RWPE2 (cell line): ENCODE results near the gene HRH2.
A peak's percentile ranks its signal among the peaks of the same experiment; 100 is the strongest.

Experiments
- ATAC-seq: fragments of 200-7000 bp; cut with Tn5 transposase; 3 replicates; pipeline ENCODE4 v1.9.1; 2021; ENCODE audit warnings: low read depth
- DNase-seq: peaks from one replicate; pipeline ENCODE4 v3.0.0-alpha.2; 2020; ENCODE audit warnings: low spot score
- H3K27ac ChIP-seq: fragments of 450-650 bp; 2 replicates; pipeline ENCODE4 v1.5.1; 2017; ENCODE audit warnings: mild to moderate bottlenecking; ENCODE audit not compliant: poor library complexity, severe bottlenecking
- H3K27me3 ChIP-seq: fragments of 250-450 bp; sonication (Bioruptor Pico); 2 replicates; pipeline ENCODE4 v1.5.1; 2021; ENCODE audit warnings: mild to moderate bottlenecking, moderate library complexity; ENCODE audit not compliant: insufficient read depth, poor library complexity, severe bottlenecking
- H3K36me3 ChIP-seq: fragments of 250-450 bp; sonication (Bioruptor Pico); 2 replicates; pipeline ENCODE4 v1.5.1; 2020; ENCODE audit warnings: low read depth, mild to moderate bottlenecking, moderate library complexity
- H3K4me1 ChIP-seq: fragments of 250-450 bp; sonication (Bioruptor Pico); 2 replicates; pipeline ENCODE4 v1.5.1; 2021; ENCODE audit warnings: mild to moderate bottlenecking, moderate library complexity; ENCODE audit not compliant: insufficient read depth, poor library complexity, severe bottlenecking
- H3K4me3 ChIP-seq: fragments of 250-450 bp; sonication (Bioruptor Pico); 2 replicates; pipeline ENCODE4 v1.5.1; 2021; ENCODE audit warnings: mild to moderate bottlenecking, moderate library complexity; ENCODE audit not compliant: severe bottlenecking
- H3K9me3 ChIP-seq: fragments of 250-450 bp; sonication (Bioruptor Pico); 2 replicates; pipeline ENCODE4 v1.5.1; 2021; ENCODE audit warnings: mild to moderate bottlenecking, moderate library complexity; ENCODE audit not compliant: severe bottlenecking
- TF ChIP-seq, protein P1 (sequence below): fragments of 450-650 bp; IDR thresholded peaks from one replicate; pipeline ENCODE4 v1.5.1; 2017; ENCODE audit warnings: mild to moderate bottlenecking, moderate library complexity; ENCODE audit not compliant: poor library complexity, severe bottlenecking

Gene HRH2

DNA sequence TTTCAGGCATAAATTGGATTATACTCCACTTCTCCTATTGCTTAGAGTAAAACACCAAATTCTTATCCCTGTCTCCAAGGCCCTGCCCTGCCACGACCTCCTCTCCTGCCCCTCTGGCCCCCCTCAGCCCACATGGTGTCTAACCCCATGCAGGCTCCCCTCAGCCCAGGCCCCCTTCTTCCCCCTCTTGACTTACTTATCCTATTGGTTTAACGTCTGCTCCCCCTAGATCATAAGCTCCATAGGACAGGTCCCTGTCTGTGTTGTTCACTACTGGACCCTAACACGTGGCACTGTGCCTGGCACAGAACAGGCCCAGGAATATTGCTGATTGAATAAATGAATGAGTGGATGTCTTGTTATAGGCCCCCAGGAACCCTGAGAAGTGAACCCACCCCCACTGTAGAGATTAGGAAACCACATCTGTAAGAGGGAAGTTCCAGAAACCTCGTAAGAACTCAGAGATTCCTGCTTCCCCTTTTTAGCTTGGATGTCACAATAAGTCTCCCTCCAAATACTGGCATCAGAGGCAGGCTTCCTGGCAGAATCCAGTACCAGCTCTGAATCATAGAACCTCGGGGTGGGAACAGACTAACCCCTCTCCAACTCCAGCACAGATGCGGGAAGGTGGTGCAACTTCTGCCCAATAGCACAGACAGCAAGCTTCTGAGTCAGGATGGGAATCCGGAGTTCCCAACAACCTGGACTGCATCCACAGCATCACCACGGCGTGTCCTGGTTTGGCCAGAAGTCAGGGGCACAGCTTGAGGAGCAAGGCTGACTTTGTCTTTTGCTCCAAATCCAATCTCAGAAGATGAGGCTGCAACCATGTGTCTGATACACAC, 31.5 kb downstream of the HRH2 start:
- Histone ChIP-seq H3K9me3 (no peaks in the 10 kb centered on the region), H3K27ac (no peak overlapping the region), H3K4me3 (no peak overlapping the region), H3K36me3 (no peaks in the 10 kb centered on the region), H3K27me3 (peaks cover 43% of the 10 kb centered on the region), H3K4me1 (no peaks in the 10 kb centered on the region)
- ATAC-seq, result peak; percentile 60; the same call in 2 of the 3 replicates
- DNase-seq, result peak; percentile 60
- TF ChIP-seq, protein P1, sequence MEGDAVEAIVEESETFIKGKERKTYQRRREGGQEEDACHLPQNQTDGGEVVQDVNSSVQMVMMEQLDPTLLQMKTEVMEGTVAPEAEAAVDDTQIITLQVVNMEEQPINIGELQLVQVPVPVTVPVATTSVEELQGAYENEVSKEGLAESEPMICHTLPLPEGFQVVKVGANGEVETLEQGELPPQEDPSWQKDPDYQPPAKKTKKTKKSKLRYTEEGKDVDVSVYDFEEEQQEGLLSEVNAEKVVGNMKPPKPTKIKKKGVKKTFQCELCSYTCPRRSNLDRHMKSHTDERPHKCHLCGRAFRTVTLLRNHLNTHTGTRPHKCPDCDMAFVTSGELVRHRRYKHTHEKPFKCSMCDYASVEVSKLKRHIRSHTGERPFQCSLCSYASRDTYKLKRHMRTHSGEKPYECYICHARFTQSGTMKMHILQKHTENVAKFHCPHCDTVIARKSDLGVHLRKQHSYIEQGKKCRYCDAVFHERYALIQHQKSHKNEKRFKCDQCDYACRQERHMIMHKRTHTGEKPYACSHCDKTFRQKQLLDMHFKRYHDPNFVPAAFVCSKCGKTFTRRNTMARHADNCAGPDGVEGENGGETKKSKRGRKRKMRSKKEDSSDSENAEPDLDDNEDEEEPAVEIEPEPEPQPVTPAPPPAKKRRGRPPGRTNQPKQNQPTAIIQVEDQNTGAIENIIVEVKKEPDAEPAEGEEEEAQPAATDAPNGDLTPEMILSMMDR, result no peak

DNA sequence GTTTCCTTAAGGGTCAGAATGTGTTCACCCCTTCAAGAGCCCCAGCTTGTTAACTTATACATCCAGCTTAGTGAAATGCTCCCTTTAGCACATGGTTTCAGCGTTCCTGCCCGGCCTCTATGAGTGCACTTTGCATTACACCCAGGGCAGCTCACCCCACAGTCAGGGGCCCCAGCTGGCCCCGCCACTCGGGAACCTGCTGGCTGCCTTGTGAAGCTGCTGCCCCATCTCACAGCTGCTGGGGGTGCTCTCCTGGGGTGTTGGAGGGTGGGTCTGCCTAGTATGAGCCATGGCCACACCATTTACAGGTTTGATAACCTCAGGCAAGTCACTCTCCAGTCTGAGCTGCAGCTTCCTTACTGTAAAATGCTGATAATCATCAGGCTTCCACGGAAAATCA, 32.2 kb downstream of the HRH2 start:
- H3K4me3 ChIP-seq, result no peak overlapping the region
- TF ChIP-seq, protein P1, result no peak
- peaks cover 43% of the 10 kb centered on the region for H3K27me3 ChIP-seq
- no peak overlapping the region for H3K27ac ChIP-seq
- ATAC-seq (no peak), DNase-seq (peak; percentile 36)
- no peaks in the 10 kb centered on the region for H3K4me1 ChIP-seq
- H3K9me3 ChIP-seq, result no peaks in the 10 kb centered on the region
- no peaks in the 10 kb centered on the region for H3K36me3 ChIP-seq

DNA sequence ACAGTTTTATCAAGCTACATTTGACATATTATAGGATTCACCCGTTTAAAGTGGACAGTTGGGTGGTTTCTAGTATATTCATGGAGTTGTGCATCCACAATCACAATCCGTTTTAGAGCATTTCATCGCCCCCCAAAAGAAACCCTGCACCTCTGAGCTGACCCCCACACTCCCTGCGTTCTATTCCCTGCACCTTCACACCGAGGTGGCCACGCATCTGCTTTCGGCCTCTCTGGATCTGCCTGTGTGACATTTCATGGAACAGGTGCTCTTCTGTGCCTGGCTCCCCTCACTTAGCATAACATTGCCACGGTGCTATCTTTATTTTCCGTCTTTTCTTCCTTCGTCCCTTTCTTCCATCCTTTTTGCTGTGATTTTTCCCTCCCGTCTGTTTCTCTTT, 32.7 kb downstream of the HRH2 start:
- ATAC-seq, result no peak
- no peak overlapping the region for H3K4me3 ChIP-seq
- DNase-seq, result peak; percentile 24
- H3K36me3 ChIP-seq, result no peaks in the 10 kb centered on the region
- peaks cover 43% of the 10 kb centered on the region for H3K27me3 ChIP-seq
- H3K9me3 ChIP-seq, result no peaks in the 10 kb centered on the region
- H3K27ac ChIP-seq, result no peak overlapping the region
- no peaks in the 10 kb centered on the region for H3K4me1 ChIP-seq
- TF ChIP-seq, protein P1, result no peak

DNA sequence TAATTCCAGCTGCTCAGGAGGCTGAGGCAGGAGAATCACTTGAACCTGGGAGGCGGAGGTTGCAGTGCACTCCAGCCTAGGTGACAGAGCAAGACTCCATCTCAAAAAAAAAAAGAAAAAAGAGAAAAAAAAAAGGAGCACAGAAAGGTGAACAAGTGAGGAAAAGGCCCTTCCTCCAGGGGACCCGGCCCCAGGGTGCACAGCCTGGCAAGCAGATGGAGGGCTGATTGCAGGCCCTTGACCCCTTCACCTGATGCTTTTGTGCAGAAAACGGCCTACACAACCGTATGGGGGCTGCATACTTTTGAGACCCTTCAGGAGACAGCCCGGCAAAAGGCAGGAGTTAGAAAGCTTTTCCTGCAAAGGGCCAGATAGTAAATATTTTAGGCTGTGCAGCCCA, 33.9 kb downstream of the HRH2 start:
- Histone ChIP-seq H3K4me3 (no peak overlapping the region), H3K4me1 (no peaks in the 10 kb centered on the region), H3K27ac (no peak overlapping the region), H3K36me3 (no peaks in the 10 kb centered on the region), H3K9me3 (no peaks in the 10 kb centered on the region), H3K27me3 (peaks cover 43% of the 10 kb centered on the region)
- ATAC-seq (no peak), DNase-seq (peak; percentile 19)
- TF ChIP-seq, protein P1, result no peak
